ENCODE results near the gene ERICH3.

The ERICH3 gene

DNA sequence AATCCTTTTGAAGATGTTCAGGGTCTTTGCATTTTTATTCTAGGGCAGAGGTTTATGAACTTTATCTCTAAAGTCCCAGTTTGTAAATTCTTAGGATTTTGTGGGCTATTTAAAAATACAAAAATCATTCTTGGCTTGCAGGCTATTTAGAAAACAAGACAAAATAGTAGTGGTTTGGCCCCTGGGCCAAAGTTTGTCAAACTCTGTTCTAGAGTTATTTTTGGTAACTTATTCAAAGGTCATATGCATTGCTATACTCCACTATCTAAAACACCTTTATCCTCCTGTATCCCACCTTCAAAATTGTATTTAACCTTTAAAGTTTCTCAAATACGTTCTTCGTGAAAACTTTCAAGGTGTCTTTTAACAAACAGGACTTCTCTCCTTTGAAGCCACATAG is 85.7 kb downstream of the ERICH3 start:
- no peak for DNase-seq (ENCODE audit: low read depth)

DNA sequence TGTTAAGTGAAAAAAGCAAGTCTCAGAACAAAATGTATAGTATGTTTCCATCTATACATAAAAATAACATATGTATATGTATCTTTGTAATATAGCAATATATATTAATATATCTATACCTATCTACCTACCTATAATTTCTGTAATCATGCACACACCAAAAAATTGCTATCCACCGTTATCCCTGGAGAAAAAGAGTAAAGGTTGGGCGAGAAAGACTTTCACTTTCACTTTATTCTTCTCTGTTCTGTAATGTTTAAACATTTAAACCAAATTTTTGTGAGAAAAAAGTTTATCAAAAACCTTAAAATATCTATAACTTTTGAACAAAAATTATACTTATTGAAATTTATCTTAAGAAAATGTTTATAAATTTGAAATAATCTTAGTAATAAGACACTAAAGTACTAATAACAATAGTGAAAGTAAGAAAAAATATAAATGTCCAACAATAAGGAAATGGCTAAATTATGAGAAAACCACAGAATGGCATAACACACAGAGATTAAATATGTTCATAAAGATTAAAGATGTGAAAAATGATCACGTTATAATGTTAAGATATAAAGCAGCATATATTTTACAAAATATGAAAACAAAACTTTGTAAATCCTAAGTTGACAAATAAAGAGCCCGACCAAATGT is 87.2 kb downstream of the ERICH3 start:
- DNase-seq (ENCODE audit: low read depth) = no peak

DNA sequence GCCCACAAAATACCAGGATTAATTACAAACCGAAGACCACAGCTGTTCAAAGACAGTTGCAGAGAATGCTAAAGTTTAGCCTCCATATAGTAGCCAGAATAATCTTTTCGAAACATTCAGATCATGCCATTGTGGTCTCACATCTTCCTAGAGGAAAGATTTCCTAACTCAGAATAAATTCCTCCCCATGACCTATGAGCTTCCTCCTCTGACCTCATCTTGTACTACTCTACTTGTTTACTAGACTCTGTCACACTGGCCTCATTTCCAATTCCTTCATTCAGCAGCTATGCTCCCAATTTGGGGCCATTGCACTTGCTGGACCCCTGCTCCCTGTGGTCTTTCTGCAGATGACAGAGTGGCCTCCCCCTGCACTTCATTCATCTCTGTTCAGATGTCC is 89.4 kb downstream of the ERICH3 start:
- no peak for DNase-seq (ENCODE audit: low read depth)

GRCh38 chr1:74583397-74583796 is 90.2 kb downstream of the ERICH3 start:
- no peak for DNase-seq (ENCODE audit: low read depth)

- DNase-seq (ENCODE audit: low read depth) = no peak
Observed at GRCh38 chr1:74579425-74579824, 94.2 kb downstream of the ERICH3 start.

GRCh38 chr1:74578101-74578500 is 95.5 kb downstream of the ERICH3 start:
- no peak for DNase-seq (ENCODE audit: low read depth)

- no peak for DNase-seq (ENCODE audit: low read depth)
Observed at GRCh38 chr1:74571891-74572290, 101.7 kb downstream of the ERICH3 start.

- no peak for DNase-seq (ENCODE audit: low read depth)
Observed at GRCh38 chr1:74571493-74571800, 102.1 kb downstream of the ERICH3 start.

- no peak for DNase-seq (ENCODE audit: low read depth)
Observed at GRCh38 chr1:74570797-74571492, 102.6 kb downstream of the ERICH3 start.

GRCh38 chr1:74549932-74550331 is 123.7 kb downstream of the ERICH3 start:
- DNase-seq (ENCODE audit: low read depth) = no peak

DNA sequence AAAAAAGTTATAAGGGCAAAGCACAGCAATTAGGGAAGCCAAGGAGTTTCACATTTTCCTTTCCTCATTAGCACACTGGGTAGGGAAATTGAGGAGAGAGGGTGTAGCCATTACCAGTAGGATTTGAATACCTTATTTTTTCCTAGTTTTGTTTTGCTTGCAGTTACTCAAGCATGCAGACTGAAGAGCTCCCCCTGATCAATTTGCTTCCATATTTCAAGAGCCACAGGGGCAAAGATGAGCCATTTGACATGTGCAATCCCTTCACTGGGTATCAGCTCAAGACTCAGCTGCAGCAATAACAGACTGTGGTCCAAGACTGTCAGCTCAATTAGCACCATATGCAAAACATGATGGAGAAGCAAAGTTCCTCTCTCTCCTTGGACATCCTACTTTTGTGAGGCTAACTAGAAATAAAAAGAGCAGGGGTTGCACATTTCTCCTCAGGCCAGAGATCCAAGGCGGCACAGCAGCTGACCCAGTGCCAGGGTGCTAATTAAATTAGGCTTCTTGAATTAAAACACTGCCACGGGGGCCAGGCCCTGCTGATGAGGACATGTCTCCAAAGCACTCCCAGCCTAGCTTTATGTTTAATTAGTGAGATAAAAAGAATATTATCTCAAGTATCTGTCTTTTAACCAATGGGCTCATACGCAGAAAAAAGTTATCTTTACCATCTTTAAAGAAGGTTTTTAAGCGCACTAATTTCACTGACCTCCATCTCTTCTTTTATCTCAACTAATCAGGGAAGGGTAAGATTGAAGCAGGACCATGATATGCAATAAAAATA is 124.4 kb downstream of the ERICH3 start:
- DNase-seq (ENCODE audit: low read depth) = no peak

DNA sequence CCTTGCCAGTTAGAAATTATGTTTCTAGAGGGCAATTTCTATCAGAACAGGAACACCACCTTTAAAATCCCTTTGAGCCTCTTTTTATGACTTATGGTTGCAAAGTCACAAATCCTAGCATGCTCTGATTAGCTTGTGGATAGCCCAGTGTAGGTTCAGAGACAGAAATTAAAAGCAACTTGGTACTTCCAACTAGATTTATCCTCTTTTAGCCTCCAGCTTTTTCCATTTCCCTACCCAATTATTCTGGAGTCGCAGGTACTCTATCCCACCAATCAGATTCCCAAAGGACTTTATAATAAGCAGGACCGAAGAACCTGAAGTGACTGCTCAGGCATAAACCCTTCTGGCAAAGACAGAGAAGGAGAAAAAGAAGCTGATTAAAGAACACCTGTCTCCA is 127.8 kb downstream of the ERICH3 start:
- no peak for DNase-seq (ENCODE audit: low read depth)

DNA sequence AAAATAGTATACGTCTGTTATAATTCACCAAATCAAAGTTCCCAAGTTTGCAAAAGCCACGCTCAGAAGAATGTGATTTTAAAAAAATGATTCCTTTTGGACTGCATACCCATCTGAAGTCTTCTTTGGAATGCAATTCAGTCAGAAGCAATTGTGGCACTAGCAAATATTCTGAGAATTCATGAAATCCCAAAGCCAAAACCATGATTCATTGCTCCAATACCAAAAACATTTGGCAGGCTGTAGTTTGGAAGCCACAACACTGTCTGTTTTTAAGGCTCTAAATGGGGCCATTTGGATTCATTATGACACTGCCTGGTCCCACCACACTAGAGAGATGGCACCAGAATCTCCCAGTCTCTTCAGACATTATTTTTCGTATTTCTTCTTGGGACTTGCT is 139.4 kb downstream of the ERICH3 start:
- DNase-seq (ENCODE audit: low read depth) = no peak

- no peak for DNase-seq (ENCODE audit: low read depth)
Observed at GRCh38 chr1:74531796-74532195, 141.8 kb downstream of the ERICH3 start.

DNA sequence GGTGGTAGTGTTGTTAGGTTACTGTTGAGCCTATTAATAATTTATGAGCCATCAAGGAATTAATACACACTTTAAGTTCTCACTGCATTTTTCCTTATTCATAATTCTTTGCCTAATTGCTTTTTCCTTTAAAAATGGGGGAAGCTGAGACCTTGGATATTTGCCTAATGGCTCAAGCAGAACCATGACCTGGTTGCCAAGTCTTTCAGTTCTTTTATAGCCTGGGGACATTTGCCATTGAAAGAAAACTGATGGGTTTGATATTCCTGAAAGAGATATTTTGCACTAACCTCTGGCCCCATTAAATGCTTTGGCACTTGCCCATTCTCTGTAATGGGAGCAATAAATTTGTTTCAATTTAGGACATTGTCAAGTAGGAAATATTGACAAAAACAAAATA is 142.7 kb downstream of the ERICH3 start:
- DNase-seq (ENCODE audit: low read depth) = no peak

DNA sequence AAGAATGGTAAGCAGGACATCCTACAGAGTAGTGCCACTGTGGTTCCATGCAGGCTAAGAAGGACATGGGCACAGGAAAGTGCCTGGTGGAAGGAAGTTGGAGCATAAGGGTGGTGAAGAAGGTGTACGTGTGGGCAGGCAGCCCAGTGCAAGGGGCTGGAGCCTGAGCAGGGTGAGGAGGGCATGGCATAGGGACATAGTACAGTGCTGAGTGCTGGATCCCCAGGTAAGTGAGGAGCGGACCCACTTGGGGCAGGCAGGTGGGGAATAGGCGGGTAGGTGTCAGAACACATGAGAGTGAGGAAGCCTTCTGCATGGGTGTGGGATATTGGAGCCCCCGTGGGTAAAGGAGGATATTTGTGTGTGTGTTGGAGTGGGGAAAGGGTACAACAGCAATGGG is 145.5 kb downstream of the ERICH3 start:
- DNase-seq (ENCODE audit: low read depth) = no peak

DNA sequence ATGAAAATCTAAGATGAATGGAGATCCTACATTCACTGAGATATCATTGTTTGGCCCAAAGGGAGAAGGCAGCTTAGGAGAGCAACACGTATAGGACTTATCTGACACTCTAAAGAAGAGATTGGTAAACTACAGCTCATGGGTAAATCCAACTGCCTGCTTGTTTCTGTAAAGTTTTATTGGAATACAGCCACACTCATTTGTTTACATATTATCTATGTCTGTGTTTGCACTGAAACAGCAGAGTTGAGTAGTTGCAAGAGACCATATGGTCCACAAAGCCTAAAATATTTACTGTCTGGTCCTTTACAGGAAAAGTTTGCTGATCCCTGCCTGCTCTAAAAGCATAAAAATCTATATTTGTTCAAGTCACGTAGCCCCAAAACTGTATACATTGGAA is 146.9 kb downstream of the ERICH3 start:
- DNase-seq (ENCODE audit: low read depth) = no peak

GRCh38 chr1:74523873-74524480 is 149.6 kb downstream of the ERICH3 start:
- DNase-seq (ENCODE audit: low read depth) = no peak

DNA sequence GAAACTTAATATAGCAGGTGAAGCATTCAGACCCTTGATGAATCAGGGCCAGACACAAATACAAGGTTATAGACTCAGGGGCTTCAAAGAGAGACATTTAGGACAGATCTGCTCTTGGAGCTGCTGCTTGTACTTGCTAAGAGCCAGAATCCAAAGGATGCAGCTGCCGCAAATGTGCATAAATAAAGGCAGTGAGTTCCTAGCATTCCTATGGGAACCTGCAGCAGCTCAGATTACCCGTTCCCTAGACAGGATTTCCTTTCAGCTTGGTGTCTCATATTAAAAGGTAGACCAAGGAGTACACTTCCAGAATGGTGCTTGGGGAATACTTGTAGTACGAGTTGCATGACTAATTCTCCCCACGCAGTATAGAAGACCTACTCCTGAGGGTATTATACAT is 151.4 kb downstream of the ERICH3 start:
- no peak for DNase-seq (ENCODE audit: low read depth)
